RPMI8226 (cell line): ENCODE data around the gene SEC61G.
A peak's percentile ranks its signal among the peaks of the same experiment; 100 is the strongest.

Experiments
- DNase-seq: peaks from one replicate; pipeline ENCODE4 v3.0.0-alpha.2; 2015

SEC61G gene

DNA sequence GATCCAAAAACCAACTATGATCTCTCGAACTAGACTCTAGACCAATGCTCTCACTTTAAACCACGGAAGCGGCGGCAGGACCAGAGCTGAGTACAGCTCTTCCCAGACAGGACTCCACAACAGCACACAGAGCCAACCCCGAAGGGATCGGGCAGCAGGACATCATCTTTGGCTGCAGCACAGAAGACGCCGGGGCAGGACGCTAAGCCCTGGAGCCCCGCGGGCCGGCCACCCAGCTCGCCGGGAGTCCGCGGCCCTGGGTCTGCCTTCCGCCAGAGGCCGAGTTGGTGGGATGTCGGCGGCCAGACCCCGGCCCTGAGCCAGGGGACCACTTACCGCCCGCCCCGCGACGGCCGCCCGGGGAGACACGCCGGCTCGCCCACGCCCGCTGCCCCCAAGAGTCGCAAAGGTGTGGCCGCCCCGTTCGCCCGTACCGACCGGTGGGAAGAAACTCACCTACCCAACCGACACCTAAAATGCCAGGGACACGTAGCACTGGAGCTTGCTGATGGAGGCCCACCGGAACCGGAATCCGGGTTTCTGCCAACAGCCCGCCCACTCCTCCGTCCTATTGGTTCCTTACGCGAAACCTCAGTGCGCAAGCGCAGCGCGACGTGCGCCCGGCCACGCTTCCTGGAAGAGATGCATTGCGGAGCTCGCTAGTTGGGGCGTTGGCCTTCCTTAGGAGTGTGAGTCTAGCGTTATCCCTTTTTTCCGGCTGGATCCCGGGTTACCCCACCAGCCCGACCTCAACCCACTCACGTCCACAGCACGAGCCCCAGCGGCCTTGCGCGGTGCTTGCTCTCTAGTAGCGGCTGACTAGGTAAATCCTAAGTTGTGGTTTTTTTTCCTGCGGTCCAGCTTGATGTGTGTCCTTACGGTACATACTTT is at the start of gene SEC61G:
Gene SEC61G (minus strand): TSS at position 510 of the 891 bp plus-strand sequence. CDS start 1,623 bp downstream, outside the sequence.
- peak; percentile 98 for DNase-seq

DNA sequence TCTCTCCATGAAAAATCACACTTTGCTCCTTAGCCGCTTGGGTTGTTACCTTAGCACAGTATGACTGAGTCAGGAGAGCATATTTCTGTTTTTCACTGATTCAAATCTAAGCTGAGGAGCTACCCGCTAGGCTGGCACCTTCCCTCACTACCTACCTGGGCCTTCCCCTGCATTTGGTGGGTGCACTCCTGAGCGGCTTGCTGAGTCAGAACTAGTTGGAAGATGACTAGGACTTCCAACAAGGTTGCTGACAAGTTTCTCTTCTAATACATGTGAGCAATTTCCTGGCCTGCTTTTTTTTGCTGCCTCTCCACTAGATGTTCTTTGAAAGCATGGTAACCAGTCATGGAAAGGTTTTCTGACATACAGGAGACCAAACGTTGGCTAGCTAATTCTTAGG is 43.8 kb upstream of the SEC61G start:
- no peak for DNase-seq

DNA sequence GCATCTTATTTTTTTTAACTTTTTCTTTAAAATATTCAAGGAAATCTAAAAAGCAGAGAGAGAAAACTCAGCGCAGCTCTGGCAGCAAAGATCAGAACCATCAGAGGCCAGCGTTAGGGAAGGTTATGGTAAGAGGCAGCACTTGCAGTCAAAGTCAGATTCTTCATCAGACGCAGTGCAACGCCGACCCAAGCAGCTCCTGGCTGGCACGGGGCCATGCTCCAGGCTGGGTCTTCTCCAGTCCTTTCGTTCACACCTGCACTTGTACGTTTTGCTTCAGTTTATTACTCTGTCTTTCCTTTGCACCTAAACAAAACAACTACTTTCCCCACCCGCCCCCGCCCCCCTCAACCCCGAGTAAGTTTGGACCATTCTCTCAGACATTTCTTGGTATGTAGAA is 43.1 kb upstream of the SEC61G start:
- DNase-seq: no peak

DNA sequence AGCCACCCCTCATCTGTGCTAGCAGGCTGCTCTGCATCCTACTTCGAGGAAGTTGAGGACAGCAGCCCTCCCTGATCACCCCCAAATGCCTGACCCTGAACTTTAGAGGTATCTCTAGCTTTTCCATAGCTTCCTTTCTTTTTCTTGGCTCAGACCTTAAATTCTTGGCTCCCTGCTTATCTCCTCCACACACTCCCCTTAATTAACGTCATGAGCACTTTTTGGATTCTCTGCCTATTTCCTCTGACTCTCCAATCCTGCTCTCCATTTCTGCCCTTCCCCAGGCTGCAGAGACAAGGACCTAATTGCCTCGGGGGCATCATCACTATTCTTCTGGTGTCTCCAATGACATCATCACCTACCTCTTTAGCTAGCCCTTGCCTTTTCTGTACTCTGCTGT is 40.8 kb upstream of the SEC61G start:
- DNase-seq: no peak

DNA sequence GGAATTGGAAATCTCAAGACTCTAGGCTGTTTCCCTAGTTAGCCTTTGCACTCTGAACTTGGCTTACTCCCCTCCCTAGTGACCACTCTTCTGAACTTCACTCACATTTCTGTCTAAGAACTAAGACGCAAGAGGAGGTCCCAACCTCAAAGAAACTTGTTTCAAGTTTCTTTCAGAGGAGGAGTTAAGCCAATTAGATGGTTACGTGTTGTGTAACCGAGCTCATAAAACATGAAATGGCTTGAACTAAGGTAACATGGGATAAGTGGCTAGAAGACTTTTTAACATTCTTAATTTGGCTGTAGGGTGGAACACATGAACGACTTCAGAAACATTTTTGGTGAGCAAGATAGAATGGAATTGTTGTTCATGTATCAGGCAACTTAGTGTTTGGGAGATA is 39.5 kb upstream of the SEC61G start:
- no peak for DNase-seq

DNA sequence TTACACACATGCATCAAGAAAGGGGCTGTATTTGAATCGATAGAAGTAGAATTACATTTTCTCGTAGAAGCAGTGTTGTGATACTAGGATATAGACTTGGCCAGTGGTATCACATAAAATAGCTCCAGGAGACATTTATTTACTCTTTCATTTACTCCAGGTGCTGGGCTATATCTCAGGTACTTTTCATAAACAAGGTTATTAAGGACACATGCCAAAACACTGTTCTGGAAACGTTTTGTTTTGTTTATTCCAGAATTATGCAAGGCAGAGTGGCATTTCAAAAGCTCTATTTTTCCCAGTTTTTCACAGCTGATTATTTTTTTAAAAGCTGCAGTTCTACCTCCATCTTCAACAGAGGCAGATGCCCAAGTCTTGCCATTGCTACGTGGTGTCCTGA is 37.8 kb upstream of the SEC61G start:
- DNase-seq: no peak

DNA sequence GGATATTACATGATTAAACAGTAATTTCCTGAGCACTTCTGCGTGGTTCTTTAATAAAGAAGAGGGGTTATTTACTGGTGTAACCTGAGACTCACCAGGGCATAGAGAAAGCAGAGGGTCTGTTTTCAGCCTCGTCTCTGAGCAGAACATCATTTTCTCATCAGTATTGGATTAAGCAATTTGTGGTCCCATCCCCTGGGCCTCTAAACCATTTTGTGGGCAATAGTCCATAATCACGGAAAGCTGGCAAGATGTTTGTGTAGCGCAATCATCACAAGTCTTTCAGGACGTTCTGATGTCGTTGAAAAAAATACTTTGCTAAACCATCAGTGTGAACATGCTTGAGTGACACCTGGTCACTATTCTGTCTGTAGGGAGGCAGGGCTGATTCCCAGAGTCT is 37.1 kb upstream of the SEC61G start:
- no peak for DNase-seq

DNA sequence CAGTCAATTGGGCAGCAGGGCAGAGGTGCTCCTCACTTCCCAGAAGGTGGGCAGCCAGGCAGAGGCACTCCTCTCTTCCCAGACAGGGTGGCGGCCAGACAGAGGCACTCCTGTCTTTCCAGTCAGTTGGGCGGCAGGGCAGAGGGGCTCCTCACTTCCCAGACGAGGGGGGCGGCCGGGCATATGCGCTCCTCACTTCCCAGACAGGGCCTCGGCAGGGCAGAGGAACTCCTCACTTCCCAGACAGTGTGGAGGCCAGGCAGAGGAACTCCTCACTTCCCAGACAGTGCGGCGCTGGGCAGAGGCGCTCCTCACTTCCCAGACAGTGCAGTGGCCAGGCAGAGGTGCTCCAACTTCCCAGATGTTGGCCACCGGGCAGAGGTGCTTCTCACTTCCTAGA is 33.4 kb upstream of the SEC61G start:
- no peak for DNase-seq

DNA sequence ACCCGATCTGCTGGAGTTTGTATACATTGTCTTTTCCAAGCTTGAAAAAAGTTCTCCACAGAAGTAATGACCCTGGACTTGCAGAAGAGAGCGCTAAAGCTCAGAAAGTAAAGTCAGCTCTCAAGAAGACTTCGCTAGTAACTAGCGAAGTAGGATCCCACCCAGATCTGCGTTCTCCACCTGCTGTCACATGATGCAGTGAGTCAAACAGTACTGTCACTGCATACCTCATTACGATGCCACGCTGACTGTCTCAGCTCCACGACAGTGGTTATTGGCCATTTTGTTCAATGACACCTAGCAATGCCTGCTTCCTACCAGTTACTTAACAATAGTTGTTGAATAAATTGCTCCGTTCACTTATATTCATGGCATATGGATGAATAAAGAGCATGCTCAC is 29.7 kb upstream of the SEC61G start:
- peak; percentile 36 for DNase-seq

DNA sequence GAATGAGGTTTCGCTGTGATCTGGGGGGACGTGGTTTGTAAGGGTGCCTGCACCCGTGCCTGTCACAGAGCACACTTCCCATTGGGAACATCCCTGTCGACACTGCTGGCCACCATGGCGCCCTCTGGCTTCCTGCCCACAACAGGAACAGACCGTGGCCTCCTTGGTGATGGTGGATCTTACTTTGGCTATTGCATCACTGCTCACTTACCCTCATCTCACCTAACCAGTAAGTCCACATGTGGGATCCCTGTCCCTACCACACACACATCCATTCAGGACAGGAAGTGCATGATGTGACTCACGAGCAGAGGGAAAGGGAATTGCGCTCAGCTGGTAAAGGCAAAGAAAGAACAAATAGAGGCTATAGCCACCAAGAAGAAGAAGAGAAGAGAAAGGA is 26.2 kb upstream of the SEC61G start:
- DNase-seq: no peak

DNA sequence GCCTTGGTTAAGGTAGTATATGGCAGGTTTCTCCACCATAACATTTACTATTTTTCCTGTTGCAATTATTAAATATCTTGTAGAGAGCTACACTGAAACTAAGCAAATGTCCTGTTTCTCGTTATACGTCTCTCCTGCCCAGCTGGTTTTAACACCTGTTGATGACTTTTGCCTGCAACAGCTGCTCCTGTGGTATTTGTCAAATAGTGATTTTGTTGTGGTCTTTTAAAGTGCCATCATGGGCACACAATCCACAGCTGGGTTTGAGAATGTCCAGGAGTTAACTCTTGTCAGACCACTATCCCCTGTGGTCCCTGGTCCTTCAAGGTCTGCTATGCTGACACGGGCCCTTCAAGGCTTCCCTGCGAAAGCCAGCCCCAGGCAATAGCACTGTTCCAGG is 24.9 kb upstream of the SEC61G start:
- DNase-seq: no peak

DNA sequence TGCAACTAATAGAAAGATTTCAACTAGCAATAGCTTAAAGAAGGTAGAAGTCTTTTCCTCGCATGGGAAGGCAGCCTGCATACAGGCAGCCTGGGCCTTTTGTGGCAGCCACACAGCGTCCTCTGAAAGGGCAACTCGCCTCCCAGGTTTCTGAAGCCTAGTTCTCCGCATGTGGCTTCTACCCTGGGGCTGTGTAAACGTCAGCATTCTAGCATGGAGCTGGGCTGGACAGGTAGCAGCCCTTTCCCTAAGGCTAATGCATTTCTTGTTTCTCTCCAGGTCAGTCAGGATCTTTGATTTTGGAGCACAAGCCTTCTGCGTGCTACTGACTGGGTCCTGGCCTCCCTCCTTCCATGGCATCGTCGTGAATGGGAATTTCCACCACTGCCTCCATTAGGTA is 23.8 kb upstream of the SEC61G start:
- DNase-seq: no peak

DNA sequence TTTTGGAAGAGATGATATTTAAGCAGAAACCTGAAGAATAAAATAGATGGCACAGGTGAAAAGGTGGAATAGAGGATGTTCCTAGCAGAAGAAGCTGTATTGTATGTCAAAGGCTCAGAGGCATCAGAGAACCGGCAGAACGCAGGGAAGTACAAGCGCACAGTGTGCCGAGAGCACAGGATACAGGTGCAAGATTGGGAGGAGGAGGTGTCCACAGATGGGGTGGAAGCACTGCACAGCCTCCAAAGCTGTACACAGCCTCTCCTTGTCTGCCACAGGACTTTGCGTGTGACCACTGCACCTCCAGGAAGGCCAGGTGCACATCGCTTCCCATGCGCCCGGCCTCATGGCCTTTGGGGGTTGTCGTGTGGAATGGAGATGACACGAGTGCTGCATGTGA is 23.3 kb upstream of the SEC61G start:
- no peak for DNase-seq

DNA sequence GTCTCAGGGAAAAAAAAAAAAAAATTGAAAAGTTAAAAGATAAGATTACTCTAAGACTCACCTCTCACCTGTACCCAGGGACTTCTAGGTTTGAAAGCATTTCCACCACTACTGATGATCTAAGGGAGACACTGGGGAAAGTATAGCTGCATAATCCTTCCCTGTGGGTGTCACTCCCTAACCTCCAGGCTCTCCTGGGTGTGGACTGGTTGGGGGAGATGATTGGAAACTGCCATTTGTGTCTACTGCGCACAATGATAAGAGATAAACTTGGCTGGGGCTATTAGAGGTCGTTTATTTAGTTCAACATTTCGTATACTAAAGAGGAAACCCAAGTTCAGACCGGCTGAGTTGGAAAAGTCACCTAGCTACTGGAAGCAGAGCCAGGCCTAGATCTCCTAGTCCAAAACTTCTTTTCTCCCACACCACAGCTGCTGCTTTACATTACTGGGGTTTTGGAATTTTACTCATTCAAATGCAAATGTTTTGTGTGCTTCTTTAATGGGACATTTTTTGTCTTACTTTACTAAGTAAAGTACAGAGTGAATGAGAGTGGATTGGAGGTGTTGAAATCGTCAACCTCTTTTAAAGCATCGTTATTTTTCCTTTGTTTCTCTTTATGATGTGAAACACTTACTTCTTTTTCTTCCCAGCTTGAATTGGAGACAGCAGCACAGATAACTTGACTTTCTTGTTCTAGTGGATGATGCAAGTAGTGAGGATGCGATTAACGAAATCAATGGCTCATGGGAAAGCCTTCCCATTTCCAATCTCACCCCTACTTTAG is 22.3 kb upstream of the SEC61G start:
- DNase-seq: no peak

DNA sequence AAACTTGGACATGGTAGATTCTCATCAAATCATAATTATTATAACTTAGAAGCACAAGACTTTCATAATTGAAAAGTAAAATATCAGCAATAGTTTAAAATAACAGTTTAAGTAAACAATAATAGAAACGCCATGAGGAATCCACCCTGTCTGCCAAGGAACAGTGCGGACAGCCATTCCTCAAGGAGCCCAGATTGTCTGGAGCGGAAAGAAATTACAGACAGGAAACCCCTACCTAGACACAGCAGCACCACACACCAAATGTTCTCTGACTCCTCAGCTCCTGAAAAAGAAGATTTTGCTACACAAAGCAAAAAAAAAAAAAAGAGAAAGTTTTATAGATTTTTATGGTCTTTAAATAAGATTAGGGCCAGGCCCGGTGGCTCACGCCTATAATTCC is 21.5 kb upstream of the SEC61G start:
- DNase-seq: no peak

DNA sequence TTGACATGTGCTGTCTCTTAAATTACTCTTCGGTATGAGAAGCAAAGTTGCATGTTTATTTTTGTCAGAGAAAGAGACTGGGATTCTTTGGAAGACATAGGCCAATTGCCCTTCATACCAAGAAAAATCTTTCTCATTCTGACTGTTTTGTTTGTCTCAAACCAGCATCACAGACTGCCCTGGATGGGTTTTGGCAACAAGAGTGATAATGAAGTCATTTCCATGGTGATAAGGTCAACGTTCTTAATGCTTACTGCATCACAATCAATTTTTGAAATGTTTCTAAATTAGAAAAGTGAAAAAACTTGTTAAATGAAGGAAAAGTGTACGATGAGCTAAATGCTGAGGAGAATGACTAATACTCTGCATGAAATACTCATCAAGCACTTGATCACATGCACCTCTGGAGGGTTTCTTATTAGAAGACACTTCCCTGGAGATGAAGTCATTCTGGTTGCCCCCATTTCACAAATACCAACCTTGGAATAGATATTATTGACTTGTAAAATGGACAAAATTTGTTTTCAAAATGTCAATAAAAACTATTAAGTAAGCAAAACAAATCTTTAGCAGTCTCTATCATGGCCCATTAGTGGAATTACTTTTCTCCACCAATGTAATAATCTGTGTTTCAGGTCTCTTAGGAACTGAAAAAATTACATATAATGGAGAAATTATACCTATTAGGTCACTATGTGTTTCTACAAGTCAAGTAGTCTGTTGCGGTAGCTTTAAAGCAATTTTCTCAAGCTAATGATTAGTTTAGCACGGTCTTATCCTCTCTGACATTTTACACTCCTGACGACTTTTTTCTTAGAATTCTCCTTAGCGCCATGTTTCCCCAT is 19.9 kb upstream of the SEC61G start:
- DNase-seq: no peak

DNA sequence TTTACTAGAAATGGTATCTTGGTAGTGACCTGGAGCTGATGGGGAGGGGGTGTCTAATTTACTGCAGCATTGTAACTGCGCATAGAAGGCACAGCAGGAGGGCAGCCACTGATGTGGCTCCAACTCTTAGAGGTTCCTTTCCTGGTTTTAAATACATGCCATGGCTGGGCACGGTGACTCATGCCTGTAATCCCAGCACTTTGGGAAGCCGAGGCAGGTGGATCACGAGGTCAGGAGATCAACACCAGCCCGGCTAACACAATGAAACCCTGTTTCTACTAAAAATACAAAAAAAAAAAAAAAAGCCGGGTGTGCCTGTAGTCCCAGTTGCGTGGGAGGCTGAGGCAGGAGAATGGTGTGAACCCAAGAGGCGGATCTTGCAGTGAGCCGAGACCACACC is 19.2 kb upstream of the SEC61G start:
- DNase-seq: no peak

DNA sequence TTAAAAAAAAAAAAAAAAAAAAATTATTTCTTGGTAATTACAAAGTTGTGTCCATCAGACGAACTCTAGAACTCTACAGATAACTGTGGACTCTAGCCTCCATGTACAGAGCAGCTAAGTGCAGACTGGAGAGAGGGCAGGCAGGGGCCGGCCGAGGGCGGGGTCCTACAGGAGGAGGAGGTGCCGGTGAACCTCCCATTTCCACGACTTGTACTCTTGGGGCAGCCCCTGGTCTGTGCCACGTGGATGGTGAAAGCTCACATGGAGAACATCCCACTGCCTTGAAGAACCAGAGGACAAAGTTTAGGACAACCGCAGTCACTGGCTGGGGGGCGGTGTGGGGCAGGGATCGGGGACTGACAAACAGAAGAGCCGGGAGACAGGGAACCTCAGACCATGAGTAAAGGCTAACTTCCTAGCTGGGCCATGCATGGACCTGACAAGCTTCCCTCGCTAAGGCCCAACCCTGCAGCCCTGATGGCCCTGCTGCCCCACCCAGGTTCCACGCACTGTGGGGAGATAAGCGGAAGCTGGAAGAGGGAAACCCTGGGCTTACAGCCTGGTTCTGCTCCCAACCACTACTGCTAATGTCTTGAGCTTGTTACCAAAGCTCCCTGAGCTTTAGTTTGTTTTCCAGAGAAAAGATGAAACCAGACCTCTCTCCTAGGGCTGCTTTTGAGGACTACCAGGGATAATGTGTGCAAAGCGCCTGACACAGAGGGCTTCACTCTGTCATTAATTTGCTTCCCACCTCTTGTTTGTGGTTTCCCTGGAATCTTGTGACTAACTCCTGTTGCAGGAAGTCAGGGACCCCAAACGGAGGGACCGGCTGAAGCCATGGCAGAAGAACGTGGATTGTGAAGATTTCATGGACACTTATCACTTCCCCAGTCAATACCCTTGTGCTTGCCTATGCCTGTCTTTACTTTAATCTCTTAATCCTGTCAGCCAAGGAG is 16.1 kb upstream of the SEC61G start:
- no peak for DNase-seq

DNA sequence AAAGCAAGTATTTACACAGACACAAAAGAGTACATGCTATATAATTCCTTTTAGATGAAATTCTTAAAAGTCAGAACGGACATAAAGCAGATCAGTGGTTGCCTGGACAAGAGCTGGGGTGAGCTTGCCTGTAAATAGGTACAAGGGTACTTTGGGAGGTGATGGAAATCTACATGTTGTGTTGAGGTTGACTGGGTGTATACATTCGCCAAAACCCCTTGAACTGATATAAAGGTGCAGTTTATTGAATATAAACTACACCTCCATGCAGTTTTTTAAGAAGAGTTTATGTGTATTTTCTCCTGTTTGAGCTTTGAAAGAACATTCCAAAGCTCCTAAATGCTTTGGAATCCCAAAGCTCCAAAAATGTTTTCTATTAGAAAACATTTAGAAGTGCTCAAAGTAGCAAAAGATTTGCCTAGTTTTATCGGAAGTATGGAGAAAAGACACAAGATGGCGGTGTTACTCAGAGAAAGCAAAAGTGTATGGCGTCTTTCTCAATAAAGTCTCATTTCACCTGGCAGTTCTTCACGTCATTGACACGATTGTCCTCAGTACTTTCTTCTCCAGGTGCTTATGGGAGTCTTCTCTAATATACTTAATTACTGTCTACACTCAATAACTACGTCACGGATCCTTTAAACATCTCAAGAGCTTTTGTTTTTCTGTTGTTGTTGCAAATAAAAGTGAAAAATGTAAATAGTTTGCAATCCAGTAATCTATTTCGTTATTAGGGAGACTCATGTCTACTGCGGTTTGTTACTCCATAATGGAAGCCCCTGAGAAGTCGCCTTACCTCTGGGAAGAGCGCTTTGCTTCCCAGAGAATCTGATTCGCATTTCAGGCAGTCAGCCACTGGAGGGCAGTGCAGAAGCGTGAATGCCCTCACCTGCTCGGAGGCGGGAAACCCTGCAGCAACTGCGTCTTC is 14.7 kb upstream of the SEC61G start:
- peak; percentile 83 for DNase-seq

DNA sequence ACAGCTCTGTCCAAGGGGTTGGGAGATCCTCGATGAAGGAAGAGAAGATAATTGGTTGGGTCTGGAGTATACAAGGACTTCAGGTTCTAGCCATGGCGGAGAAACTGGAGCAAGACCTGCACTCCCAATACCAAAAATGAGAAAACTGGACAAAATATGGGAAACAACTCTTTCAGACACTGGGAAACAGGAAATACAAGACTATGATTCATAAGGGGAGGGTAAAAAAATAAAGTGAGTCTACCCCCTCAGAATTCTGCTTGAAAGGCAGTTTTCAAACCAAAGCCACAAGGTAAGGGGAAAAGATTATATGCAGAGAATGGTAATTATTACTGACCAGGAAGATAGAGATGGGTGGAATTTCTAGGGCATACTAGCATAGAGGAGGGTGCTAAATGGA is 10.2 kb upstream of the SEC61G start:
- DNase-seq: no peak

DNA sequence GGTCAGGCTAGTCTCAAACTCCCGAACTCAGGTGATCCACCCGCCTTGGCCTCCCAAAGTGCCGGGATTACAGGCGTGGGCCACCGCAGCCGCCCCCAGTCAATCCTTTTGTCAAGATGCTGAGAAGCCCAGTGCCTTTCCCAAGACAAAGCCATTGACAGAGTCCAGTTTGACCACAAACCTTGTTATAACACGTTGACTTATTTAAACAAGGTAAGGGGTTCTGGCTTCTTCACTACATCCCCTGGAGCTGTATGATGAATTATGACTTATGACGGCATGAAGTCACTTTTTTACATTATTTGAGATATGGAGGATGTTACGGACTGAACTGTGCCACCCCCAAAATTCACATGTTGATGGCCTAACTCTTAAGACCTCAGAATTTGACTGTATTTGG is 5.8 kb upstream of the SEC61G start:
- no peak for DNase-seq
